Colonic mucosa (tissue), 4 donors: ENCODE results near the gene KCNJ6. TPM values are rescaled to one million over a fixed set of nuclear protein-coding genes. Genes with fewer than 3 reads are reported as not detected.
"Not testable (repeated sequence)": the region's sequence is repeated elsewhere in the genome, so short reads cannot be mapped to it uniquely, and the experiment has no call there.

ENCODE experiments used
- DNase-seq: peaks from one replicate; pipeline ENCODE4 v3.0.0-alpha.2; 2020
- H3K27ac ChIP-seq: fragments of 200-600 bp; one replicate; pipeline ENCODE4 v1.8.0; 2021
- H3K27me3 ChIP-seq: fragments of 200-600 bp; one replicate; pipeline ENCODE4 v1.8.0; 2021
- H3K36me3 ChIP-seq: fragments of 200-600 bp; one replicate; pipeline ENCODE4 v1.8.0; 2021
- H3K4me1 ChIP-seq: fragments of 200-600 bp; one replicate; pipeline ENCODE4 v1.8.0; 2021; ENCODE audit warnings: mild to moderate bottlenecking
- H3K4me3 ChIP-seq: fragments of 200-600 bp; one replicate; pipeline ENCODE4 v1.8.0; 2021
- H3K9ac ChIP-seq, 2 donors: one replicate each; pipeline ENCODE4 v1.7.0; 2013; ENCODE audit warnings: control low read depth in 2 of 2, low read depth in 2 of 2, low read length in 2 of 2
- H3K9me3 ChIP-seq: fragments of 200-600 bp; one replicate; pipeline ENCODE4 v1.8.0; 2021
- CTCF ChIP-seq: fragments of 200-600 bp; IDR thresholded peaks from one replicate; pipeline ENCODE4 v1.8.0; 2022; ENCODE audit warnings: antibody characterized with exemption, mild to moderate bottlenecking
- intact Hi-C: fragments of 100-400 bp; cut with DNase I; formaldehyde crosslinking; loops from one replicate; pipeline ENCODE4 v1.14.1; 2022
- total RNA-seq, 2 donors: library from RNA; stranded (reverse); fragmentation: NEBNext Ultra II Directional in 1 of 2; extraction: Animal tissue kit (Norgen Biotek cat#: 25700) in 1 of 2; gene quantifications; one replicate each; pipeline ENCODE4 v1.2.1, GENCODE V29; 2021
- donor health status: healthy.
- donor health status: DM: no; HTN: no; CAD: no.
- donor health status: DM: no; HTN: no; CAD: no.

The KCNJ6 gene
- total RNA-seq, 2 donors from 2014 or later: 0.05 to 0.21 TPM

DNA sequence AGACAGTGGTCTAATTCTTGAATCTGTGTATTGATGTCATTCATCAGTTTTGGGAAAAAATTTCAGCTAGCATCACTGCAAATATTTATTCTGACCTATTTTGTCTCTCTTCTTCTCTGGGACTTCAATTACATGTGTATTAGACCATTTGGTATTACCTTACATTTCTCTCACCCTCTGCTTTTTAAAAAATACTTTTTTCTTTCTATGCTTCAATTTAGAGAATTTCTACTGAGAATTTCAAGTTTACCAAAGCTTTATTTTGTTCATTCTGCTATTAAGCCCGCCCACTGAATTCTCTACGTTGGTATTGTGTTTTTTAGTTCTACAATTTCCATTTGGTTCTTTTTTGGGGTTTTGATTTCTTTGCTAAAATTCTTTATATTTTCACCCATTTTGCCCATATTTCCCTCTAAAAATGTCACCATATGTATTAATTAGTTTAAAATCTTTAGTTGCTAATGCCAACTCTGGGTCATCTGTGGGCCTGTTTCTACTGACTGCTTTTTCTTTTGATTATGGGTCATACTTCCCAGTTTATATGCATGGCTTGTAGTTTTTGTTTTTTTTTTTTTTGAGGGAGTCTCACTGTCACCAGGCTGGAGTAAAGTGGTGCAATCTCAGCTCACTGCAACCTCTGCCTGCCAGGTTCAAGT is 337.7 kb downstream of the KCNJ6 start:
- Histone ChIP-seq H3K4me1 (no peaks in the 10 kb centered on the region), H3K9ac (no peak overlapping the region)
- no peak for TF ChIP-seq CTCF

DNA sequence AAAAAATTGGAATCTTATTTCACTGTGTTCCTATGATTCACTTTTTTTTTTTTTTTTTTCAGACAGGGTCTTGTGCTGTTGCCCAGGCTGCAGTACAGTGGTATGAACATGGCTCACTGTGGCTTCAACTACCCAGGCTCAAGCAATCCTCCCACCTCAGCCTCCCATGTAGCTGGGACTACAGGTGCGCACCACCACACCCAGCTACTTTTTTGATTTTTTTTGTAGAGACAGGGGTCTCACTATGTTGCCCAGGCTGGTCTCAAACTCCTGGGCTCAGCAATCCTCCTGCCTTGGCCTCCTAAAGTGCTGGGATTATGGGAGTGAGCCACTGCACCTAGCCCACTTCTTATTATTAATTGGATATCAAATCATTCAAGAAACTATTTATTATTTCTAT is 339.3 kb downstream of the KCNJ6 start:
- intact Hi-C loops, H3K4me1 ChIP-seq, H3K36me3 ChIP-seq, H3K27ac ChIP-seq, H3K9ac ChIP-seq, H3K4me3 ChIP-seq, H3K27me3 ChIP-seq, DNase-seq, H3K9me3 ChIP-seq: not testable (repeated sequence)

More for the DNA sequence above, 337.7 kb downstream of the KCNJ6 start:
- no peak for DNase-seq
- intact Hi-C loops: no loop called here
- Histone ChIP-seq H3K27me3 (no peaks in the 10 kb centered on the region), H3K36me3 (no peaks in the 10 kb centered on the region), H3K9me3 (no peaks in the 10 kb centered on the region), H3K27ac (no peak overlapping the region), H3K4me3 (no peak overlapping the region)

GRCh38 chr21:37575580-37575979 is 340.7 kb downstream of the KCNJ6 start:
- H3K27ac ChIP-seq: no peak overlapping the region
- intact Hi-C loops: no loop called here

GRCh38 chr21:37574751-37575150 is 341.5 kb downstream of the KCNJ6 start:
- intact Hi-C loops: no loop called here
- Histone ChIP-seq H3K27me3 (no peaks in the 10 kb centered on the region), H3K9me3 (no peaks in the 10 kb centered on the region), H3K9ac (no peak overlapping the region), H3K4me1 (no peaks in the 10 kb centered on the region), H3K36me3 (no peaks in the 10 kb centered on the region), H3K27ac (no peak overlapping the region), H3K4me3 (no peak overlapping the region)
- no peak for TF ChIP-seq CTCF
- DNase-seq: no peak

More at GRCh38 chr21:37575580-37575979, 340.7 kb downstream of the KCNJ6 start:
- H3K9ac ChIP-seq: no peak overlapping the region
- no peaks in the 10 kb centered on the region for H3K36me3 ChIP-seq
- no peaks in the 10 kb centered on the region for H3K4me1 ChIP-seq
- TF ChIP-seq CTCF: no peak
- no peak overlapping the region for H3K4me3 ChIP-seq
- H3K9me3 ChIP-seq: no peaks in the 10 kb centered on the region
- DNase-seq: no peak
- H3K27me3 ChIP-seq: no peaks in the 10 kb centered on the region

DNA sequence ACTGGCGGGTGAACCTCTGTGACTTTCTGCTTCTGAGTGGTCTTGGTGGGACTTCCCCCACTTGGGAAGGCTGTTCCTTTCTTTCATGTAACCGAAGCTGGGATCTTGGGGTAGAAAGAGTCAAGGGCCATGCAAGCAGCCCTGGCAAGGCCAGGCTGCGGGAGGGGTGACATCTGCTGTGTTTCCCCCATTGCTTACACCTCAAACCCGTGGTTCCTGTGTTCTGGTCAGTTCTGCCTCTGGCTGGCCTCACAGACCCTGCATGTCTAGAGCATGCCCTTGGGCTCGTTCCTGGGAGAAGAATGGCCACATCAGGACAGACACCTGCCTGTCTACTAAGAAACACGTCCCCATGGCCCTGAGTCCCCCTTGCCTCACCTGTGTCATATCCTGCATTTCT is 341.9 kb downstream of the KCNJ6 start:
- no peaks in the 10 kb centered on the region for H3K4me1 ChIP-seq
- no peak for DNase-seq
- no peaks in the 10 kb centered on the region for H3K9me3 ChIP-seq
- no peaks in the 10 kb centered on the region for H3K36me3 ChIP-seq
- no peak for TF ChIP-seq CTCF
- no peak overlapping the region for H3K9ac ChIP-seq
- no peak overlapping the region for H3K4me3 ChIP-seq
- intact Hi-C loops: no loop called here
- H3K27me3 ChIP-seq: no peaks in the 10 kb centered on the region
- H3K27ac ChIP-seq: no peak overlapping the region

DNA sequence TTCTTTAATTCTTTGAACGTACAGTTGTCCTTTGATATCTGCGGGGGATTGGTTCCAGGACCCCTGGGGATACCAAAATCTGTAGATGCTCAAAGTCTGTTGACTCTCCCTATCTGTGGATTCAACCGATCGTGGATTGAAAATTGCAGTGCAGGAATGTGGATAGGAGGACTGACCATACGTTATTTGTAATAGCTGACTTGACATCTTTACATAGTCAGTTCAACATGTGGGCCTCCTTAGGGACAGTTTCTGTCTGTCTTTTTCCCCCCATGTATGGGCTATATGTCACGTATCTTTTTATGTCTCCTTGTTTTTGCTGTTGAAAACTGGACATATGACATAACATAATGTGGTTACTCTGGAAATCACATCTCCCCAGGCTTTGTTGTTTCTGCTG is 344.8 kb downstream of the KCNJ6 start:
- Histone ChIP-seq H3K4me1 (no peaks in the 10 kb centered on the region), H3K27me3 (no peaks in the 10 kb centered on the region), H3K36me3 (no peaks in the 10 kb centered on the region), H3K9ac (no peak overlapping the region), H3K27ac (no peak overlapping the region), H3K9me3 (no peaks in the 10 kb centered on the region), H3K4me3 (no peak overlapping the region)
- intact Hi-C loops: no loop called here
- no peak for TF ChIP-seq CTCF
- DNase-seq: no peak
